ENCODE results near the gene FMN1.

FMN1 gene

GRCh38 chr15:32910839-32911238 lies 283.7 kb downstream of the FMN1 start:
- TF ChIP-seq CTCF (IDR thresholded peaks at IDR 0.05; ENCODE audit: low read depth, low read length), result no peak

DNA sequence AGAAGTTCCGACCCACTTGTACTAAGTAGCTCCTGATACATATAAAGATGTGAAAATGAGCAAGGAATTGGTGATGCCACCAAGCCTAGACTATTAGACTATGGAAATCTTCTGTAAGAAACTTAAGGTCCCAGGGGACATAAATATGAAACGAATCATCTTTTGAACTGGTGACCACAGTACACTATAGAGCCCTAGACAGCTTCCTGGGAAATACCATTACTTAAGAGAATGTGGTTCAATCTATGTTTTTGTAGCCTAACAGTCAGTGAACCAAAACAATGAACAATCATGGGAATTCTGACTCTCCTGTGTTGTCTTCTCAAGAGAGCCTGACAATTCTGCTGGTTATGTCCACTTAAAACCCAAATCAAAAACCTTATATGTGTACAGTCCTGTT lies 285.1 kb downstream of the FMN1 start:
- Histone ChIP-seq H3K4me3 (ENCODE audit: low read depth, low read length) (no peak overlapping the region), H3K9me3 (ENCODE audit: severe bottlenecking) (no peaks in the 10 kb centered on the region), H3K36me3 (no peaks in the 10 kb centered on the region; the same call in 1 of the 2 replicates), H3K27ac (no peak overlapping the region), H3K27me3 (ENCODE audit: insufficient read depth, low read depth, severe bottlenecking) (no peaks in the 10 kb centered on the region)
- DNase-seq, result no peak
- TF ChIP-seq CTCF (IDR thresholded peaks at IDR 0.05; ENCODE audit: low read depth, low read length), result no peak

More at GRCh38 chr15:32910839-32911238, 283.7 kb downstream of the FMN1 start:
- no peak overlapping the region for H3K4me3 ChIP-seq (ENCODE audit: low read depth, low read length)
- no peaks in the 10 kb centered on the region for H3K27me3 ChIP-seq (ENCODE audit: insufficient read depth, low read depth, severe bottlenecking)
- H3K27ac ChIP-seq, result no peak overlapping the region
- no peaks in the 10 kb centered on the region; the same call in 1 of the 2 replicates for H3K36me3 ChIP-seq
- H3K9me3 ChIP-seq (ENCODE audit: severe bottlenecking), result no peaks in the 10 kb centered on the region
- no peak for DNase-seq

DNA sequence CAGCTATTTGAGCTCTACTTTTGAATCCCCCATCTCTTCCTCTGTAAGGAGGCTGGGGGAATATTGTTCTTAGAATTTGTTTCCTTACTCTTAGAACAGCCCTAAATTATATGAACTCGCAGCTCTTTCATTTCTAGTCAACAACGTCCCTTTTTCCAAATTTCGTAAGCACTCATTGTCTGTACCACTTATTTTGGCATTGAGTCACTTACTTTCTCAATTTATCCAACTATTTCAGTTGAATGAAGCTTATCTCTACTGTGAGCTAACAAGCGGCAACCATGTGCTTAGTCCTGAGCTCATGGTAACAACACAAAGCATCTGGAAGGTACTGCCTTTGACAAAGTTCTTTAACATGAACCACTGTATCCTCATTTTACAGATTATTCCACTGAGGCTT lies 285.6 kb downstream of the FMN1 start:
- Histone ChIP-seq H3K36me3 (no peaks in the 10 kb centered on the region; the same call in 1 of the 2 replicates), H3K4me3 (ENCODE audit: low read depth, low read length) (no peak overlapping the region), H3K9me3 (ENCODE audit: severe bottlenecking) (no peaks in the 10 kb centered on the region), H3K27ac (no peak overlapping the region), H3K27me3 (ENCODE audit: insufficient read depth, low read depth, severe bottlenecking) (no peaks in the 10 kb centered on the region)
- DNase-seq, result no peak
- TF ChIP-seq CTCF (IDR thresholded peaks at IDR 0.05; ENCODE audit: low read depth, low read length), result no peak

DNA sequence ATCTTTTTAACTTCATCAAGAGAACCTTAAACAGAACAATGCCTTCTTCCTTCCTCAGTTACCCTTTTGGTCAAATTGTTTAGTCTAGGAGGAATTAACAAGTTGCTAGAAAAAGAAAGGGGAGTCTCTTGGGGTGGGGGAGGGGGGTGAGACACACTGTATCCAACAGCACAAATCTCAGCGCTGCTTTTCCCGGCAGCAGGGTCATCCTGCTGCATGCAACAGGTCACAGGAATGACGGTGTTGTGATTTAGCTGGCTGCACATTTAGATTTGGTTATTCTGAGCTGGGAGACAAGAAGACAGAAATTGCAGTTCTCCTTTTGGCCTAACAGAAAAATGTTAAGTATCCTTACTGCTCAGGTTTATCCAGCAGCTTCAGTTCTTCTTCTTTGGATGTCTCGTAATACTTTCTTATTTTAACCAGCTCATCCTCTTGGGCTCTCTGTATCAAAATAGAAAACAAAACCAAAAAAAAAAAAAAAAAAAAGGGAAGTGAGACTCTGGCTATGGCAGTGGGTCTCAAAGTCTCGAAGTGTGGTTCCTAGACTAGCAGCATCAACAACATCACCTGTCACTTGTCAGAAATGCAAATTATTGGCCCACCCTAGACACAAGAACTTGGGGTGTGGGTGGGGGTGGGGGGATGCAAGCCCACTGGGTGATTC lies 286.2 kb downstream of the FMN1 start:
- no peaks in the 10 kb centered on the region for H3K9me3 ChIP-seq (ENCODE audit: severe bottlenecking)
- no peaks in the 10 kb centered on the region for H3K27me3 ChIP-seq (ENCODE audit: insufficient read depth, low read depth, severe bottlenecking)
- no peak for DNase-seq
- H3K36me3 ChIP-seq, result no peaks in the 10 kb centered on the region; the same call in 1 of the 2 replicates
- H3K4me3 ChIP-seq (ENCODE audit: low read depth, low read length), result no peak overlapping the region
- H3K27ac ChIP-seq, result no peak overlapping the region
- TF ChIP-seq CTCF (IDR thresholded peaks at IDR 0.05; ENCODE audit: low read depth, low read length), result no peak

DNA sequence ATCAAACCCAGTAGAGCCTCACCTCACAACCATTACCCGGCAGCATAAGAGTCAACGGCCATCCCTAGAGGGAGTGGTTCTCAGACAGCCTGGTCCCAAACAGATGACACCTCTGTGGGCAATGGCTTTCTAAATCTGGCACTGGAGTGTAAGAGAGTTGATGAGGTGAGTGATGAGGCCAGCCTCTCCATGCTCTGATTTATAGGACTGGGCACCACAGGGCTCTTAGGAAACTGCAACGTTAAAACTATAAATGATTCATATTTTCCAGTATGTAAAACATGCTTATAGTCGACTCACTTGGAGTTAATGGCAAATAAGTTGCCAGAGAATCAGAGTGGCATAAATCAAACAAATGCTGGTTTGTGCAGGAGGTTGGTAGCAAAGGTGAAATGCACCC lies 289.0 kb downstream of the FMN1 start:
- DNase-seq, result no peak
- no peak overlapping the region for H3K27ac ChIP-seq
- H3K27me3 ChIP-seq (ENCODE audit: insufficient read depth, low read depth, severe bottlenecking), result no peaks in the 10 kb centered on the region
- no peak overlapping the region for H3K4me3 ChIP-seq (ENCODE audit: low read depth, low read length)
- H3K36me3 ChIP-seq, result no peaks in the 10 kb centered on the region; the same call in 1 of the 2 replicates
- no peak for TF ChIP-seq CTCF (IDR thresholded peaks at IDR 0.05; ENCODE audit: low read depth, low read length)
- no peaks in the 10 kb centered on the region for H3K9me3 ChIP-seq (ENCODE audit: severe bottlenecking)

- Histone ChIP-seq H3K27ac (no peak overlapping the region), H3K27me3 (ENCODE audit: insufficient read depth, low read depth, severe bottlenecking) (no peaks in the 10 kb centered on the region), H3K9me3 (ENCODE audit: severe bottlenecking) (no peaks in the 10 kb centered on the region), H3K4me3 (ENCODE audit: low read depth, low read length) (no peak overlapping the region), H3K36me3 (no peaks in the 10 kb centered on the region; the same call in 1 of the 2 replicates)
- DNase-seq, result no peak
- TF ChIP-seq CTCF (IDR thresholded peaks at IDR 0.05; ENCODE audit: low read depth, low read length), result no peak
Observed at GRCh38 chr15:32904448-32904847, 290.1 kb downstream of the FMN1 start.

Measured in WERI-Rb-1 (cell line).